Measurements from ENCODE around the gene FAH. TPM values are rescaled to one million over a fixed set of nuclear protein-coding genes. Genes with fewer than 3 reads are reported as not detected.

Gene FAH
- total RNA-seq, 1 experiment from 2014 or later = 38.0 TPM

- ATAC-seq (no peak), DNase-seq (ENCODE audit: low read depth, low spot score) (no peak)
- in situ Hi-C loops (cut with HindIII; ENCODE audit: low pct_unique_long_range_greater_than_20kb, low sequenced_read_pairs) (no loop called here), intact Hi-C loops (cut with micrococcal nuclease; ENCODE audit: unreplicated experiment) (no loop called here)
- H3K36me3 ChIP-seq (ENCODE audit: control insufficient read depth, insufficient read depth, low read length) = peaks cover 12% of the 10 kb centered on the region; the same call in 1 of the 2 replicates
- no peak overlapping the region for H3K4me3 ChIP-seq (ENCODE audit: low read depth in 2 of 2, low read length in 2 of 2)
- no peaks in the 10 kb centered on the region for H3K4me1 ChIP-seq (ENCODE audit: control insufficient read depth, insufficient read depth, low read length)
- no peaks in the 10 kb centered on the region for H3K9me3 ChIP-seq (ENCODE audit: control insufficient read depth, insufficient read depth, low read depth, low read length)
- ChIA-PET POLR2A (no interaction called here), CTCF (no interaction called here)
- TF ChIP-seq POLR2AphosphoS5 (IDR thresholded peaks at IDR 0.05; ENCODE audit: low read depth, low read length) = no peak
- no peak for TF ChIP-seq TCF7L2 (IDR thresholded peaks at IDR 0.05; ENCODE audit: low read depth, low read length)
- no peak for TF ChIP-seq CTCF (IDR thresholded peaks at IDR 0.05)
- TF ChIP-seq SIN3A (IDR thresholded peaks at IDR 0.05; ENCODE audit: borderline replicate concordance, insufficient read depth, low read depth, low read length) = no peak
- no peak for TF ChIP-seq REST (IDR thresholded peaks at IDR 0.05; ENCODE audit: insufficient read depth in 1 of 2, low read depth in 2 of 2, low read length in 1 of 2)
- BruUV-seq (replicated peaks) = no TSS peak
- no peaks in the 10 kb centered on the region for H3K27me3 ChIP-seq (ENCODE audit: control insufficient read depth, insufficient read depth, low read length)
- no peak overlapping the region for H3K27ac ChIP-seq (ENCODE audit: low read length)
Observed at GRCh38 chr15:80138961-80139360, 13.8 kb upstream of the FAH start.

- BruUV-seq (replicated peaks) = no TSS peak
- Histone ChIP-seq H3K9me3 (ENCODE audit: control insufficient read depth, insufficient read depth, low read depth, low read length) (no peaks in the 10 kb centered on the region), H3K27ac (ENCODE audit: low read length) (no peak overlapping the region), H3K27me3 (ENCODE audit: control insufficient read depth, insufficient read depth, low read length) (no peaks in the 10 kb centered on the region), H3K4me3 (ENCODE audit: low read depth in 2 of 2, low read length in 2 of 2) (no peak overlapping the region), H3K4me1 (ENCODE audit: control insufficient read depth, insufficient read depth, low read length) (no peaks in the 10 kb centered on the region), H3K36me3 (ENCODE audit: control insufficient read depth, insufficient read depth, low read length) (peaks cover 7% of the 10 kb centered on the region; the same call in 1 of the 2 replicates)
- in situ Hi-C loops (cut with HindIII; ENCODE audit: low pct_unique_long_range_greater_than_20kb, low sequenced_read_pairs) (no loop called here), intact Hi-C loops (cut with micrococcal nuclease; ENCODE audit: unreplicated experiment) (no loop called here)
- POLR2A ChIA-PET = interaction anchor here (0.7 kb wide), 2 partner anchors 85 to 915 kb away, joined by 3 to 9 read pairs; no protein-coding TSS in a partner anchor
- ATAC-seq (no peak), DNase-seq (ENCODE audit: low read depth, low spot score) (no peak)
- CTCF ChIA-PET = no interaction called here
- TF ChIP-seq REST (IDR thresholded peaks at IDR 0.05; ENCODE audit: insufficient read depth in 1 of 2, low read depth in 2 of 2, low read length in 1 of 2) = no peak
- no peak for TF ChIP-seq SIN3A (IDR thresholded peaks at IDR 0.05; ENCODE audit: borderline replicate concordance, insufficient read depth, low read depth, low read length)
- TF ChIP-seq POLR2AphosphoS5 (IDR thresholded peaks at IDR 0.05; ENCODE audit: low read depth, low read length) = no peak
- no peak for TF ChIP-seq TCF7L2 (IDR thresholded peaks at IDR 0.05; ENCODE audit: low read depth, low read length)
- no peak for TF ChIP-seq CTCF (IDR thresholded peaks at IDR 0.05)
Observed at GRCh38 chr15:80140909-80141308, 11.9 kb upstream of the FAH start.
